SK-N-SH (cell line): ENCODE data around the gene PPP2R3B. TPM values are rescaled to one million over a fixed set of nuclear protein-coding genes. Genes with fewer than 3 reads are reported as not detected.

Experiments used
- CTCF ChIA-PET: fragments of 300-600, 350-600 bp; formaldehyde crosslinking; extraction: SDS; loops from one replicate; lab custom pipeline; 2021; lab: Yijun Ruan, JAX
- POLR2A ChIA-PET: fragments of 350-600 bp; sonication (Branson Sonifier 250); formaldehyde crosslinking; extraction: SDS; loops from one replicate; lab custom pipeline; 2020; ENCODE audit warnings: antibody characterized with exemption, inconsistent platforms; lab: Yijun Ruan, JAX
- DNase-seq: peaks from one replicate; pipeline ENCODE4 v3.0.0; 2012
- H2AFZ ChIP-seq: fragments of 200-600 bp; sonication (generic); 2 replicates; pipeline ENCODE4 v1.8.1; 2016; ENCODE audit warnings: antibody characterized with exemption, mild to moderate bottlenecking, low read depth
- H3F3A ChIP-seq: fragments of 200-600 bp; sonication (generic); replicated peaks from 2 replicates; pipeline ENCODE3; 2016; ENCODE audit warnings: antibody characterized with exemption, mild to moderate bottlenecking; ENCODE audit not compliant: insufficient read depth
- H3K27ac ChIP-seq, 2 experiments: fragments of 200-500 bp in 1 of 2; fragments of 200-600 bp in 1 of 2; sonication (Bioruptor generic) in 1 of 2; sonication (generic), shearing (Covaris generic) in 1 of 2; 2 replicates each; pipeline versions ENCODE4 v1.5.1 to v1.6.1; 2014 to 2016; ENCODE audit warnings: low read depth in 2 of 2, inconsistent platforms in 1 of 2, low read length in 1 of 2, mild to moderate bottlenecking in 1 of 2, mixed read lengths in 1 of 2
- H3K27me3 ChIP-seq: fragments of 200-600 bp; sonication (generic), shearing (Covaris generic); 2 replicates; pipeline ENCODE4 v1.6.1; 2016; ENCODE audit warnings: mixed run types; ENCODE audit not compliant: insufficient read depth
- H3K36me3 ChIP-seq, 2 experiments: fragments of 200-500 bp in 1 of 2; fragments of 200-600 bp in 1 of 2; sonication (Bioruptor generic) in 1 of 2; sonication (generic) in 1 of 2; replicated peaks in 1 of 2; 2 replicates each; pipeline versions ENCODE3 to v1.5.1; 2014 to 2016; ENCODE audit warnings: low read length in 1 of 2, mild to moderate bottlenecking in 1 of 2; ENCODE audit not compliant: insufficient read depth in 2 of 2, control insufficient read depth in 1 of 2
- H3K4me1 ChIP-seq, 2 experiments: fragments of 200-500 bp in 1 of 2; fragments of 200-600 bp in 1 of 2; sonication (Bioruptor generic) in 1 of 2; sonication (generic), shearing (Covaris generic) in 1 of 2; 2 replicates each; pipeline versions ENCODE4 v1.5.1 to v1.6.1; 2014 to 2016; ENCODE audit warnings: low read depth in 1 of 2, low read length in 1 of 2, mixed run types in 1 of 2; ENCODE audit not compliant: insufficient read depth in 2 of 2, control insufficient read depth in 1 of 2
- H3K4me2 ChIP-seq: fragments of 200-600 bp; sonication (generic), shearing (Covaris generic); 2 replicates; pipeline ENCODE4 v1.6.1; 2017; ENCODE audit warnings: mixed run types
- H3K4me3 ChIP-seq, 2 experiments: fragments of 200-500 bp in 1 of 2; fragments of 200-600 bp in 1 of 2; sonication (Bioruptor generic) in 1 of 2; sonication (generic), shearing (Covaris generic) in 1 of 2; 2 replicates each; pipeline versions ENCODE4 v1.5.1 to v1.8.1; 2014 to 2016; ENCODE audit warnings: low read depth in 2 of 2, inconsistent platforms in 1 of 2, low read length in 1 of 2, mild to moderate bottlenecking in 1 of 2, mixed read lengths in 1 of 2, moderate library complexity in 1 of 2
- H3K79me2 ChIP-seq: fragments of 200-600 bp; sonication (generic); 2 replicates; pipeline ENCODE4 v1.8.1; 2017; ENCODE audit warnings: mild to moderate bottlenecking; ENCODE audit not compliant: insufficient read depth
- H3K9ac ChIP-seq: fragments of 200-600 bp; sonication (generic); 2 replicates; pipeline ENCODE4 v1.6.1; 2017; ENCODE audit warnings: mixed run types
- H3K9me2 ChIP-seq: fragments of 200-600 bp; sonication (generic); 2 replicates; pipeline ENCODE4 v1.6.1; 2017; ENCODE audit warnings: mixed run types
- H3K9me3 ChIP-seq: fragments of 200-600 bp; sonication (generic); 2 replicates; pipeline ENCODE4 v1.6.1; 2017; ENCODE audit warnings: mixed run types, mild to moderate bottlenecking, moderate library complexity
- H4K20me1 ChIP-seq: fragments of 200-600 bp; sonication (generic); 2 replicates; pipeline ENCODE4 v1.6.1; 2017; ENCODE audit warnings: mild to moderate bottlenecking, mixed run types; ENCODE audit not compliant: insufficient read depth
- EP300 ChIP-seq, 2 experiments: IDR thresholded peaks; 2 replicates each; pipeline versions ENCODE4 v1.4.0 to v1.6.1; 2012; ENCODE audit warnings: borderline replicate concordance in 1 of 2, low read depth in 1 of 2, low read length in 1 of 2
- GATA2 ChIP-seq: sonication (generic); formaldehyde crosslinking; IDR thresholded peaks from 2 replicates; pipeline ENCODE4 v1.5.0; 2020; ENCODE audit warnings: mild to moderate bottlenecking, missing genetic modification reagents
- MEF2A ChIP-seq: IDR thresholded peaks from 2 replicates; pipeline ENCODE4 v1.4.0; 2012; ENCODE audit warnings: low read depth, borderline replicate concordance
- NFIC ChIP-seq: IDR thresholded peaks from 2 replicates; pipeline ENCODE4 v1.4.0; 2012; ENCODE audit warnings: borderline replicate concordance
- NRF1 ChIP-seq: IDR thresholded peaks from 2 replicates; pipeline ENCODE4 v1.6.1; 2012; ENCODE audit warnings: low read depth, mild to moderate bottlenecking, low read length
- POLR2AphosphoS5 ChIP-seq: IDR thresholded peaks from 2 replicates; pipeline ENCODE4 v1.6.1; 2012; ENCODE audit warnings: low read depth, low read length
- YY1 ChIP-seq: IDR thresholded peaks from 2 replicates; pipeline ENCODE4 v1.4.0; 2012; ENCODE audit warnings: low read depth, mild to moderate bottlenecking
- WGBS: methylation state at CpG from one replicate; pipeline ENCODE4 v1.1.6; 2017; ENCODE audit warnings: low lambda C conversion rate; 5-methylcytosine and 5-hydroxymethylcytosine counted together
- polyA plus RNA-seq, 3 experiments: library from polyadenylated mRNA; depleted of rRNA; stranded (reverse); fragments of >200 nt; gene quantifications; 2 replicates each; pipeline ENCODE4 v1.2.3, GENCODE V29; 2012
- TF ChIP-seq, protein P1 (sequence below): IDR thresholded peaks from 2 replicates; pipeline ENCODE4 v1.6.1; 2012; ENCODE audit warnings: mild to moderate bottlenecking, low read depth, low read length, moderate library complexity
- TF ChIP-seq, protein P2 (sequence below): IDR thresholded peaks from 2 replicates; pipeline ENCODE4; 2012
- TF ChIP-seq, protein P3 (sequence below): IDR thresholded peaks from 2 replicates; pipeline ENCODE4 v1.4.0; 2012; ENCODE audit warnings: low read depth, borderline replicate concordance

Gene PPP2R3B
- polyA plus RNA-seq, 1 of the 3 experiments (the other 2 are of a cell fraction): 19.4 TPM

DNA sequence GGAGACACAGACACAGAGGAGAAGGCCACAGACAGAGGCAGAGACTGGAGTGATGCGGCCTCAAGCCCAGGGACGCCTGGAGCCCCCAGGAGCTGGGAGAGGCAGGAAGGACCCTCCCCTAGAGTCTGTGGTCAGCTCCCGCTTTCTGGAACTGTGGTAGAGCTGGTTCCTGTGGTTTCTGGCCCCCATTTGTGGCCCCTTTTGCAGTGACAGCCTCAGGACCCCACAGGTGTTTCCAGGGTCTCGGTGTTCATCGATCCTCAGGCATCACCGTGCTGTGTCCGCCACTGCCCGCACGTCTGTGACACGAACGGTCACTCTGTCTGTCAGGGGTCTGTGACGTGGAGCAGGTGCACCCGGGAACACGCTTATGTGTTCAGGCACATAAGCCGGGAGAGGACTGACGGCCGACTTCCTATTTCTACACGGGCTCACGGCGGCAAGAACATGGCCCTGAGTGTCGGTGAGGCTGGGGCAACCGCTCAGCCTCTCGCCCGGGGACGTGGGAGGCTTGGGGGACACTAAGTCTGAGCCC lies 76.0 kb downstream of the PPP2R3B start (continued):
- no peak for TF ChIP-seq EP300 (IDR thresholded peaks at IDR 0.05; ENCODE audit: borderline replicate concordance in 1 of 2, low read depth in 1 of 2, low read length in 1 of 2)
- no peak for TF ChIP-seq MEF2A

DNA sequence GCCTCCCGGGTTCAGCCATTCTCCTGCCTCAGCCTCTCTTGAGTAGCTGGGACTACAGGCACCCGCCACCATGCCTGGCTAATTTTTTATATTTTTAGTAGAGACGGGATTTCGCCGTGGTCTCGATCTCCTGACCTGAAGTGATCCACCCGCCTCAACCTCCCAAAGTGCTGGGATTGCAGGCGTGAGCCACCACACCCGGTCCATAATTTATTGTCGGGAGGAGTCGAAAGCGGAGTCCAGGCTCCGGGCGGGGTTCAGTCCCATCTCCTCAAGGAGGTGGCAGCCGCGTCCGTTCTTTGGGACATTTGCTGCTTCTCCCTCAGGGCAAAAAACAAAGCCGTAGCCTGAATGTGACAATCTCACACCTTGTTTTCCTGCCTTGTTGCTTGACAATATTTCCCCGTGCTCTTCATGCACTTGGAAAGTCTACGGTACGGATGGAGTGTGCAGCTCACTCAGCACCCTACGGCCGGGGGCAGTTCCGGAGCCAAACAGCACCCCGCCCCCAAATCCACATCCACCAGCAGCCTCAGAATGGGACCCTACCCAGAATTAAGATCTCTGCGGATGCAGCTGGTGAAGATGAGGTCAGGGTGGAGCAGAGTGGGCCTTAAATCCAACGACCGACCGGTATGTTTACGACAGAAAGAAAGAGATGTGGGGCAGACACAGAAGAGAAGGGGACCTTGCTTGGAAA lies 77.7 kb downstream of the PPP2R3B start:
- Histone ChIP-seq H3K4me2 (no peak overlapping the region), H3K9me2 (no peaks in the 10 kb centered on the region), H3K9ac (no peak overlapping the region), H2AFZ (no peak overlapping the region), H3K79me2 (no peaks in the 10 kb centered on the region), H3K27ac (no peak overlapping the region), H3K9me3 (no peaks in the 10 kb centered on the region), H3K27me3 (no peaks in the 10 kb centered on the region), H4K20me1 (peaks cover 14% of the 10 kb centered on the region; the same call in 1 of the 2 replicates), H3K36me3 (peaks cover 16 to 63% of the 10 kb centered on the region in 2 experiments), H3K4me1 (no peaks in the 10 kb centered on the region), H3F3A (peaks cover 22% of the 10 kb centered on the region), H3K4me3 (no peak overlapping the region)
- POLR2A ChIA-PET: no interaction called here
- TF ChIP-seq, protein P1, sequence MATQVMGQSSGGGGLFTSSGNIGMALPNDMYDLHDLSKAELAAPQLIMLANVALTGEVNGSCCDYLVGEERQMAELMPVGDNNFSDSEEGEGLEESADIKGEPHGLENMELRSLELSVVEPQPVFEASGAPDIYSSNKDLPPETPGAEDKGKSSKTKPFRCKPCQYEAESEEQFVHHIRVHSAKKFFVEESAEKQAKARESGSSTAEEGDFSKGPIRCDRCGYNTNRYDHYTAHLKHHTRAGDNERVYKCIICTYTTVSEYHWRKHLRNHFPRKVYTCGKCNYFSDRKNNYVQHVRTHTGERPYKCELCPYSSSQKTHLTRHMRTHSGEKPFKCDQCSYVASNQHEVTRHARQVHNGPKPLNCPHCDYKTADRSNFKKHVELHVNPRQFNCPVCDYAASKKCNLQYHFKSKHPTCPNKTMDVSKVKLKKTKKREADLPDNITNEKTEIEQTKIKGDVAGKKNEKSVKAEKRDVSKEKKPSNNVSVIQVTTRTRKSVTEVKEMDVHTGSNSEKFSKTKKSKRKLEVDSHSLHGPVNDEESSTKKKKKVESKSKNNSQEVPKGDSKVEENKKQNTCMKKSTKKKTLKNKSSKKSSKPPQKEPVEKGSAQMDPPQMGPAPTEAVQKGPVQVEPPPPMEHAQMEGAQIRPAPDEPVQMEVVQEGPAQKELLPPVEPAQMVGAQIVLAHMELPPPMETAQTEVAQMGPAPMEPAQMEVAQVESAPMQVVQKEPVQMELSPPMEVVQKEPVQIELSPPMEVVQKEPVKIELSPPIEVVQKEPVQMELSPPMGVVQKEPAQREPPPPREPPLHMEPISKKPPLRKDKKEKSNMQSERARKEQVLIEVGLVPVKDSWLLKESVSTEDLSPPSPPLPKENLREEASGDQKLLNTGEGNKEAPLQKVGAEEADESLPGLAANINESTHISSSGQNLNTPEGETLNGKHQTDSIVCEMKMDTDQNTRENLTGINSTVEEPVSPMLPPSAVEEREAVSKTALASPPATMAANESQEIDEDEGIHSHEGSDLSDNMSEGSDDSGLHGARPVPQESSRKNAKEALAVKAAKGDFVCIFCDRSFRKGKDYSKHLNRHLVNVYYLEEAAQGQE: no peak
- TF ChIP-seq, protein P2, sequence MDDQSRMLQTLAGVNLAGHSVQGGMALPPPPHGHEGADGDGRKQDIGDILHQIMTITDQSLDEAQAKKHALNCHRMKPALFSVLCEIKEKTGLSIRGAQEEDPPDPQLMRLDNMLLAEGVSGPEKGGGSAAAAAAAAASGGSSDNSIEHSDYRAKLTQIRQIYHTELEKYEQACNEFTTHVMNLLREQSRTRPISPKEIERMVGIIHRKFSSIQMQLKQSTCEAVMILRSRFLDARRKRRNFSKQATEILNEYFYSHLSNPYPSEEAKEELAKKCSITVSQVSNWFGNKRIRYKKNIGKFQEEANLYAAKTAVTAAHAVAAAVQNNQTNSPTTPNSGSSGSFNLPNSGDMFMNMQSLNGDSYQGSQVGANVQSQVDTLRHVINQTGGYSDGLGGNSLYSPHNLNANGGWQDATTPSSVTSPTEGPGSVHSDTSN: no peak
- no peak for TF ChIP-seq YY1
- TF ChIP-seq, protein P3, sequence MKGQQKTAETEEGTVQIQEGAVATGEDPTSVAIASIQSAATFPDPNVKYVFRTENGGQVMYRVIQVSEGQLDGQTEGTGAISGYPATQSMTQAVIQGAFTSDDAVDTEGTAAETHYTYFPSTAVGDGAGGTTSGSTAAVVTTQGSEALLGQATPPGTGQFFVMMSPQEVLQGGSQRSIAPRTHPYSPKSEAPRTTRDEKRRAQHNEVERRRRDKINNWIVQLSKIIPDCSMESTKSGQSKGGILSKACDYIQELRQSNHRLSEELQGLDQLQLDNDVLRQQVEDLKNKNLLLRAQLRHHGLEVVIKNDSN: no peak
- TF ChIP-seq GATA2 (CRISPR knock-in tag): no peak
- no peak for TF ChIP-seq POLR2AphosphoS5
- no peak for TF ChIP-seq NFIC
- no peak for TF ChIP-seq NRF1
- CTCF ChIA-PET: no interaction called here
- WGBS: 95% methylated on average over 30 of the region's 30 CpGs
- DNase-seq: no peak
